Trophoblast cell (in vitro differentiated cells and primary cell): Measurements from ENCODE around the gene GRID1.

Experiments
- DNase-seq, 2 donors: peaks; one replicate each; pipeline ENCODE4 v3.0.0-alpha.2; 2016
- H2AFZ ChIP-seq: 2 replicates; pipeline ENCODE4 v1.6.1; 2013; ENCODE audit warnings: low read length, moderate library complexity, mild to moderate bottlenecking; ENCODE audit not compliant: insufficient read depth, poor library complexity
- H2AK5ac ChIP-seq: 2 replicates; pipeline ENCODE4 v1.6.1; 2013; ENCODE audit warnings: mild to moderate bottlenecking, low read length
- H2BK120ac ChIP-seq: 2 replicates; pipeline ENCODE4 v1.6.1; 2013; ENCODE audit warnings: low read length, mild to moderate bottlenecking, moderate library complexity; ENCODE audit not compliant: insufficient read depth, poor library complexity
- H2BK12ac ChIP-seq: 2 replicates; pipeline ENCODE4 v1.6.1; 2013; ENCODE audit warnings: mild to moderate bottlenecking, low read length, moderate library complexity
- H2BK5ac ChIP-seq: 2 replicates; pipeline ENCODE4 v1.6.1; 2013; ENCODE audit warnings: low read length, low read depth, moderate library complexity, mild to moderate bottlenecking; ENCODE audit not compliant: poor library complexity
- H3K14ac ChIP-seq: 2 replicates; pipeline ENCODE4 v1.6.1; 2013; ENCODE audit warnings: mild to moderate bottlenecking, low read length
- H3K18ac ChIP-seq: 2 replicates; pipeline ENCODE4 v1.6.1; 2013; ENCODE audit warnings: mild to moderate bottlenecking, low read length
- H3K23ac ChIP-seq: 2 replicates; pipeline ENCODE4 v1.6.1; 2013; ENCODE audit warnings: low read length
- H3K27ac ChIP-seq: 2 replicates; pipeline ENCODE4 v1.5.1; 2013; ENCODE audit warnings: low read depth, mild to moderate bottlenecking, inconsistent platforms, low read length, moderate library complexity
- H3K27me3 ChIP-seq: 2 replicates; pipeline ENCODE4 v1.6.1; 2013; ENCODE audit warnings: inconsistent platforms, mild to moderate bottlenecking, low read length, moderate library complexity; ENCODE audit not compliant: insufficient read depth
- H3K36me3 ChIP-seq, 2 experiments: 1 replicate in 1 of 2; 2 replicates in 1 of 2; pipeline ENCODE4 v1.6.1; 2013; ENCODE audit warnings: low read length in 2 of 2, mild to moderate bottlenecking in 2 of 2, moderate library complexity in 1 of 2; ENCODE audit not compliant: insufficient read depth in 2 of 2, control insufficient read depth in 1 of 2
- H3K4ac ChIP-seq: 2 replicates; pipeline ENCODE4 v1.6.1; 2013; ENCODE audit warnings: low read depth, mild to moderate bottlenecking, low read length, moderate library complexity
- H3K4me1 ChIP-seq, 2 experiments: 1 replicate in 1 of 2; 2 replicates in 1 of 2; pipeline ENCODE4 v1.6.1; 2013; ENCODE audit warnings: low read length in 2 of 2, mild to moderate bottlenecking in 2 of 2, moderate library complexity in 1 of 2; ENCODE audit not compliant: insufficient read depth in 2 of 2, control insufficient read depth in 1 of 2
- H3K4me2 ChIP-seq: 2 replicates; pipeline ENCODE4 v1.6.1; 2013; ENCODE audit warnings: inconsistent platforms, mild to moderate bottlenecking, low read length, moderate library complexity
- H3K4me3 ChIP-seq: 2 replicates; pipeline ENCODE4 v1.5.1; 2013; ENCODE audit warnings: mild to moderate bottlenecking, low read depth, low read length, inconsistent platforms
- H3K79me1 ChIP-seq: one replicate; pipeline ENCODE4 v1.6.1; 2013; ENCODE audit warnings: low read length
- H3K79me2 ChIP-seq: 2 replicates; pipeline ENCODE4 v1.6.1; 2013; ENCODE audit warnings: low read length, mild to moderate bottlenecking; ENCODE audit not compliant: control insufficient read depth, insufficient read depth, poor library complexity
- H3K9ac ChIP-seq: 2 replicates; pipeline ENCODE4 v1.6.1; 2013; ENCODE audit warnings: mild to moderate bottlenecking, low read length
- H3K9me3 ChIP-seq: 2 replicates; pipeline ENCODE4 v1.6.1; 2013; ENCODE audit warnings: low read depth, mild to moderate bottlenecking, control low read depth, inconsistent platforms, low read length; ENCODE audit not compliant: insufficient read depth
- H4K12ac ChIP-seq: 2 replicates; pipeline ENCODE4 v1.6.1; 2013; ENCODE audit warnings: low read depth, mild to moderate bottlenecking, low read length, moderate library complexity
- H4K8ac ChIP-seq: 2 replicates; pipeline ENCODE4 v1.6.1; 2013; ENCODE audit warnings: low read depth, mild to moderate bottlenecking, low read length, moderate library complexity
- H4K91ac ChIP-seq: one replicate; pipeline ENCODE4 v1.6.1; 2013; ENCODE audit warnings: low read depth, mild to moderate bottlenecking, low read length, moderate library complexity
- WGBS: extraction: QIAGEN DNeasy Blood & Tissue Kit; methylation state at CpG from one replicate; pipeline ENCODE4 v1.1.7; 2013; ENCODE audit warnings: missing lambda C conversion rate; ENCODE audit not compliant: insufficient read length, insufficient coverage; ENCODE audit errors: extremely low coverage; 5-methylcytosine and 5-hydroxymethylcytosine counted together

The GRID1 gene

DNA sequence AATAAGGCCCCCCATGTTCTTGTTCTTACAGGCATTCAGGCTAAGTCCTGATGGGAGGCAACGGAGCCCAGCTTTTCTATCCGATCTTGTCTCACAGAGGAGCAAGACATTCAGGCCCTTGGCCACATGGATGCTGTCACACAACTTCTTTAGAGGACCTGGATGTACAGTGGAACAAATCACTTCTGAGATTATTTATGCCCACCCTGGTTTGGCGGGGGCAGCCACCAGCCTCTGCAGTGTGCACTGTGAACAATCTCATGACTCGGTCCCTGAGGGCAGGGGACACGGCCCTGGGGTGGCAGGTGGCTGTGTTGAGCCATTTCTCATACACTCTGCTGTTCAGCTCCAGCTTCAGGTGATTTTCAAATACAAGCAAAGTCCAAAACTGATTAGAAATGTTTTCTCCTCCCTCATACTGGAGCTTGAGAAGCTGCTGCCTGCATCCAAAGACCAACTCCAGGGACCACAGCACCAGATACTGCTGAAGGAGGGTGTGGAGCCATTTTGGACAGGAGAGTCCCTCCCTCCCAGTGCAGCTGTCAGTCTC is 441.3 kb downstream of the GRID1 start:
- no peak overlapping the region for H2BK120ac ChIP-seq
- no peak overlapping the region for H3K23ac ChIP-seq
- H3K18ac ChIP-seq: no peak overlapping the region
- H2AFZ ChIP-seq: no peak overlapping the region
- no peaks in the 10 kb centered on the region for H3K27me3 ChIP-seq
- H4K8ac ChIP-seq: no peak overlapping the region
- H2BK5ac ChIP-seq: no peak overlapping the region
- H3K9ac ChIP-seq: no peak overlapping the region
- DNase-seq: no peak
- no peak overlapping the region for H3K4ac ChIP-seq
- no peaks in the 10 kb centered on the region for H3K79me1 ChIP-seq
- no peaks in the 10 kb centered on the region for H3K79me2 ChIP-seq
- no peak overlapping the region for H3K14ac ChIP-seq
- no peak overlapping the region for H3K4me2 ChIP-seq
- no peak overlapping the region for H2BK12ac ChIP-seq
- no peaks in the 10 kb centered on the region for H3K4me1 ChIP-seq
- H3K27ac ChIP-seq: no peak overlapping the region
- H4K12ac ChIP-seq: no peak overlapping the region
- H3K9me3 ChIP-seq: no peaks in the 10 kb centered on the region
- no peak overlapping the region for H3K4me3 ChIP-seq
- H2AK5ac ChIP-seq: no peak overlapping the region
- no peaks in the 10 kb centered on the region for H3K36me3 ChIP-seq
- H4K91ac ChIP-seq: no peak overlapping the region
- no CpG with 5 or more reads among the region's 5 CpGs for WGBS

DNA sequence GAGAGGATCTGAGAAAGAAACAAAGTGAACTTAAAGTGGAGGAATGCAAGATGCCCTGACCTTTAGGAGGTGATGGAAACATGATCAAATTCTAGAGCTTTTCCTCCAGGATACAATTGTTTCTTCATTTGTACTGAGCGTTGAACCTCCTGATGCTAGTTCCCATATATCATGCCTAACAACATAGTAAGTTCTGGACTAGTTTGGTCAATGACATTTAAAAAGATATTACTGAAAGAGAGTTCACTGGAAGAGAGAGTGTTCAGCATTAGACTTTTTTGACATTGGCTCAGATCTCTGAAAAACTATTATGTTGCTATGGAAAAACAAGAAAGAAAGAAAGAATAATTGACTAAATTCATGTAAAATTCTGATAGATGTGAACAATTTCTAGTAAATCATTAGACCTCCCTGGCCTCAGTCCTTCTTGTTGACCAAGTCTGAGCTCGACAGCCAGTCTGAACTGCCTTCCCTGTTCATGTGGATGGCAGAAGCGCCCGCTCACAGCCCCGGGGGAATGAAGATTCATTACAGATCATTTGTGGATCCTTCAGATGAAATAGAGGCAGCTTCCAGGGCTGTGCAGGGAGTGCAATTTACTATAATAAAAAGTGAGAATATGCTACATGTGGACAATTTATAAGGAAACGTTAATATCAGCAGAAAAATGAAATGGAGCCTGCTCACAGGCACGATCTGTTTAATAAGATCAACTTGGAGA is 442.1 kb downstream of the GRID1 start:
- H3K9ac ChIP-seq: no peak overlapping the region
- H3K4me2 ChIP-seq: no peak overlapping the region
- no peak overlapping the region for H3K4ac ChIP-seq
- no peak overlapping the region for H4K8ac ChIP-seq
- H3K18ac ChIP-seq: no peak overlapping the region
- no peaks in the 10 kb centered on the region for H3K27me3 ChIP-seq
- H3K79me2 ChIP-seq: no peaks in the 10 kb centered on the region
- no peak overlapping the region for H3K27ac ChIP-seq
- H2BK120ac ChIP-seq: no peak overlapping the region
- H4K12ac ChIP-seq: no peak overlapping the region
- H3K36me3 ChIP-seq: no peaks in the 10 kb centered on the region
- H2BK12ac ChIP-seq: no peak overlapping the region
- no peak overlapping the region for H2BK5ac ChIP-seq
- no peak overlapping the region for H3K14ac ChIP-seq
- DNase-seq: no peak
- H3K9me3 ChIP-seq: no peaks in the 10 kb centered on the region
- H3K23ac ChIP-seq: no peak overlapping the region
- WGBS: no CpG with 5 or more reads among the region's 7 CpGs
- H2AFZ ChIP-seq: no peak overlapping the region
- no peak overlapping the region for H3K4me3 ChIP-seq
- no peaks in the 10 kb centered on the region for H3K4me1 ChIP-seq
- H2AK5ac ChIP-seq: no peak overlapping the region
- H3K79me1 ChIP-seq: no peaks in the 10 kb centered on the region
- no peak overlapping the region for H4K91ac ChIP-seq

DNA sequence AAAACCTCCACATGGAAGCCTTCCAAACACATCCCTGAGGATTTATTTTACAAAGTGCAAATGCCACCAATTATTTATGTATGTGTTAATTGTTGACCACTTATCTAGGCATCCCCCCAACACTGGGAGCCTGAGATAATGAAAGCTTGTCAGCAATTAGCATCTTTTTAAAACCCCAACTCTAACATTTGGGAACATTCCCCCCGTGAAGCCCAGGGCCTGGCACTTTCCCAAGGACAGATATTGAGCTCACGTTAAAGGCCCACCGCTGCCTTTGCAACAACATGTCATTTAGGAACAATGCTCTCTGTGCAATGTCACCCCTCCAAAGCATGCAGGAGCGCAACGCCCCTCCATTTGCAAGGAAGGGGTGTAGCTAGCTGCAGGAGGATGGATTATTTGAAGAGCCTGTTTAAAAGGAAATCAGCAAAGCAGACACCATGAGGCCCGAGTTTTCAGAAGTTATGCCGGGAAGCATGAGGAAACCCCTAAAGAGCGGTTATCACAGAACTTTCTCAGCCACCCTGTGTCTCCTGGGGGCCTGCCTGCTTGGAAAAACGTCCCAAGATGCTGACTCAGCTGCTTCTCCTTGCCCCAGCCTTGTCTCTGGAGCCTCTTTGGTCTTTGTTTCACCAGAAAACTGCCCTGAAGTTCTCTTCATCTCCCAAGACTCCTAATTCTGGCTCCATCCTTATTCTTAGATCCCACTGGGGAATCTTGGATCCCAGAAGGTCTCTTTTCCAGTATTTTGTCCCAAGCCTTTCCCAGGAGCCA is 444.1 kb downstream of the GRID1 start:
- H3K9ac ChIP-seq: no peak overlapping the region
- no CpG with 5 or more reads among the region's 9 CpGs for WGBS
- no peak overlapping the region for H3K18ac ChIP-seq
- H3K36me3 ChIP-seq: no peaks in the 10 kb centered on the region
- no peak overlapping the region for H4K12ac ChIP-seq
- H3K4ac ChIP-seq: no peak overlapping the region
- H3K4me2 ChIP-seq: no peak overlapping the region
- H2BK12ac ChIP-seq: no peak overlapping the region
- no peak overlapping the region for H2AK5ac ChIP-seq
- H3K27ac ChIP-seq: no peak overlapping the region
- H3K79me2 ChIP-seq: no peaks in the 10 kb centered on the region
- no peak overlapping the region for H2BK120ac ChIP-seq
- H2AFZ ChIP-seq: no peak overlapping the region
- H3K79me1 ChIP-seq: no peaks in the 10 kb centered on the region
- DNase-seq: no peak
- no peaks in the 10 kb centered on the region for H3K4me1 ChIP-seq
- H3K27me3 ChIP-seq: no peaks in the 10 kb centered on the region
- H2BK5ac ChIP-seq: no peak overlapping the region
- no peak overlapping the region for H3K14ac ChIP-seq
- H3K23ac ChIP-seq: no peak overlapping the region
- H3K4me3 ChIP-seq: no peak overlapping the region
- no peak overlapping the region for H4K8ac ChIP-seq
- no peaks in the 10 kb centered on the region for H3K9me3 ChIP-seq
- no peak overlapping the region for H4K91ac ChIP-seq

DNA sequence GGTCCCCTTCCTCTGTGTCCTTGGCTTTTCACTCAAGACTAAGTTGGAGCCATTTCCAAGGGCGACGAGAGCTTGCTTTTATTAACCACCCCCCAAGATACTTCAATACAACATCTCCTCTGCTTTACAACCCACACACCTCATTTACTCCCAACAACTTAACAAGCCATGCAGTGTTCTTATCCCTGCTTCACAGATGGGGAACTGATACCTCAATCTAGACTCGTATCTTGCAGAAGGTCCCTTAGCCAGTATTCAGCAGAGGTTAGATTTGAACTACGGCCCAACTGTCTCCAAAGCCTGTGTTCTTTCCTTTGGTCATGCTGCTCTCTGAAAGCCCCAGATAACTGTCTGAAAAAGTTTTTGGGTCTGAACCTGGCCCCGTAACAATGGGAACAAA is 444.8 kb downstream of the GRID1 start:
- no peak overlapping the region for H2BK5ac ChIP-seq
- no peak overlapping the region for H3K4ac ChIP-seq
- WGBS: no CpG with 5 or more reads among the region's 5 CpGs
- no peak overlapping the region for H4K8ac ChIP-seq
- H4K91ac ChIP-seq: no peak overlapping the region
- no peaks in the 10 kb centered on the region for H3K79me1 ChIP-seq
- H3K79me2 ChIP-seq: no peaks in the 10 kb centered on the region
- no peak overlapping the region for H3K4me2 ChIP-seq
- H3K27me3 ChIP-seq: no peaks in the 10 kb centered on the region
- no peak for DNase-seq
- H3K9ac ChIP-seq: no peak overlapping the region
- no peak overlapping the region for H2AFZ ChIP-seq
- no peak overlapping the region for H2BK12ac ChIP-seq
- H3K27ac ChIP-seq: no peak overlapping the region
- H3K4me1 ChIP-seq: no peaks in the 10 kb centered on the region
- no peak overlapping the region for H2BK120ac ChIP-seq
- no peaks in the 10 kb centered on the region for H3K36me3 ChIP-seq
- no peak overlapping the region for H3K4me3 ChIP-seq
- no peak overlapping the region for H4K12ac ChIP-seq
- no peak overlapping the region for H3K14ac ChIP-seq
- H3K9me3 ChIP-seq: no peaks in the 10 kb centered on the region
- no peak overlapping the region for H3K23ac ChIP-seq
- H3K18ac ChIP-seq: no peak overlapping the region
- H2AK5ac ChIP-seq: no peak overlapping the region
